ENCODE measurements around the gene ZNF577. TPM values are rescaled to one million over a fixed set of nuclear protein-coding genes. Genes with fewer than 3 reads are reported as not detected.

Gene ZNF577
- total and polyA plus RNA-seq, 12 donors = 4.6 to 22.8 (median 8.6) TPM

DNA sequence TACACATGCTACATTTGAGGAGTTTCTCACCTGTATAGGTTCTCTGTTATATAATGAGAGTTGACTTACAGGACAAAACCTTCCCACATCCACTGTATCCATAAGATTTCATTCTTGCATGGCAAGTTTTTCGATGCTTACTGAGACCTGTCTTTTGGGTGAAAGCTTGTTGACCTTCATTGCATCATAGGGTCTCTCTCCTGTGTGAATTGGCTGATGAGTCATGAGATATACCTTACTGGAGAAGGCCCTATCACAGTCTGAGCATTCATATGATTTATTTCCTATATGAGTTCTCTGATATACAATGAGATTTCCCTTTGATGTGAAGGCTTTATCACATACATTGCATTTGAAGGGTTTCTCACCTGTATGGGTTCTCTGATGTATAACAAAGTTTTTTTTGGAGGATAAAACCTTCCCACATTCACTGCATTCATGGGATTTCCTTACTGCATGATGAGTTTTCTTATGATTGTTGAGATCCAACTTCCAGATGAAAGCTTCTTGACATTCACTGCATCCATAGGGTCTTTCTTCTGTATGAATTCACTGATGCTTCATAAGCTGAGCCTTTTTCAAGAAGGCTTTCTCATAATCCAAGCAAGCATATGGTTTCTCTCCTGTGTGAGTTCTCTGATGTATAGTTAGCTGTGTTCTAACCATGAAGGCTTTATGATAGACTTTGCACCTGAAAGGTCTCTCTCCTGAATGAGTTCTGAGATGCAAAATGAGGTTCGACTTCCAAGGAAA, 25.7 kb downstream of the ZNF577 start:
- intact Hi-C loops (cut with DNase I) = no loop called here
- WGBS, 2 donors = 91 to 95% methylated on average over 2 of the region's 2 CpGs
- ATAC-seq (no peak), DNase-seq (no peak)
- TF ChIP-seq, protein P1, sequence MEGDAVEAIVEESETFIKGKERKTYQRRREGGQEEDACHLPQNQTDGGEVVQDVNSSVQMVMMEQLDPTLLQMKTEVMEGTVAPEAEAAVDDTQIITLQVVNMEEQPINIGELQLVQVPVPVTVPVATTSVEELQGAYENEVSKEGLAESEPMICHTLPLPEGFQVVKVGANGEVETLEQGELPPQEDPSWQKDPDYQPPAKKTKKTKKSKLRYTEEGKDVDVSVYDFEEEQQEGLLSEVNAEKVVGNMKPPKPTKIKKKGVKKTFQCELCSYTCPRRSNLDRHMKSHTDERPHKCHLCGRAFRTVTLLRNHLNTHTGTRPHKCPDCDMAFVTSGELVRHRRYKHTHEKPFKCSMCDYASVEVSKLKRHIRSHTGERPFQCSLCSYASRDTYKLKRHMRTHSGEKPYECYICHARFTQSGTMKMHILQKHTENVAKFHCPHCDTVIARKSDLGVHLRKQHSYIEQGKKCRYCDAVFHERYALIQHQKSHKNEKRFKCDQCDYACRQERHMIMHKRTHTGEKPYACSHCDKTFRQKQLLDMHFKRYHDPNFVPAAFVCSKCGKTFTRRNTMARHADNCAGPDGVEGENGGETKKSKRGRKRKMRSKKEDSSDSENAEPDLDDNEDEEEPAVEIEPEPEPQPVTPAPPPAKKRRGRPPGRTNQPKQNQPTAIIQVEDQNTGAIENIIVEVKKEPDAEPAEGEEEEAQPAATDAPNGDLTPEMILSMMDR (IDR thresholded peaks at IDR 0.05) = no peak
- no peaks in the 10 kb centered on the region for H3K4me1 ChIP-seq
- no peaks in the 10 kb centered on the region for H3K27me3 ChIP-seq
- peaks cover 0 to 100% (median 90%) of the 10 kb centered on the region in 11 donors for H3K9me3 ChIP-seq
- H3K4me3 ChIP-seq = no peak overlapping the region
- no peak overlapping the region for H3K27ac ChIP-seq
- peaks cover 0 to 52% (median 0%) of the 10 kb centered on the region in 9 donors for H3K36me3 ChIP-seq

DNA sequence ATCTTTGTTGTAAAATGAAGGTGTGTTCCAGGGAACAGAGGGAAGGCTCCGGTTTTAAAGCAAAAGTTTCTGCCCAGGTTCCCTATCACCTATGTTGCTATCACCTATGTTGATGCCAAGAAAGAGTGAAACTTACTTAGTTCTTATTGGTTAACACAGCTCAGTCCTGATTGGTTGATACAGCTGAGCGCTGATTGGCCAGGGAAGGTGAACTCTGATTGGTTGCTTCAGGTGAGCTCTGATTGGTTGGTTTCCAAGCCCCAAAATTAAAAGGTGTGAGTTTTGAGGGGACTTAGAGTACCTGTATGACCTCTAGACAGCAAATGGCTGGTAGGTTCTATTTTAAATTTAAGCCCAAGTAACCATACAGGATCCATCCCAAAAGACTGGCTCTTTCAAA, 50.6 kb downstream of the ZNF577 start:
- 89 to 97% methylated on average over 2 of the region's 2 CpGs for WGBS, 2 donors
- no peaks in the 10 kb centered on the region for H3K36me3 ChIP-seq
- H3K4me3 ChIP-seq = no peak overlapping the region
- no peak for ATAC-seq
- H3K4me1 ChIP-seq = no peaks in the 10 kb centered on the region
- intact Hi-C loops (cut with DNase I) = no loop called here
- no peaks in the 10 kb centered on the region for H3K27me3 ChIP-seq
- DNase-seq = no peak
- TF ChIP-seq, protein P1 (IDR thresholded peaks at IDR 0.05) = no peak
- H3K9me3 ChIP-seq = peaks cover 0 to 39% (median 0%) of the 10 kb centered on the region in 11 donors
- H3K27ac ChIP-seq = no peak overlapping the region

DNA sequence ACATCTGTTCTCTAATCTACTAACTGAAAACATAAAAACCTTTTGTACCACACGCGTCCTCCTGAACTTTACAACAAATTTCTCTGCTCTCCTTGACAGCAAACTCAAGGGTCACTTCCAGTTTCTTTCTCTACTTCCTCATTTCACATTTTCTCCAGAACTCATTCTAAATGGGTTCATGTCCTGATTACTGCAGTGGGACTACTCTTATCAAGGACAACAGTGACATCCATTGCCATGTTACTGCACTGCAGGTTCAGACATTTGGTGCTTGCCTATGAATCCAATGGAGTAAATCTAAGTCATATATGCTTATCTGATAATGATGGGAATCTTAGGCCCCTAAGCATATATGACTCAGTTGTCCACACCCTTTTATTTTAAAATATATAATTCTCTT, 57.5 kb downstream of the ZNF577 start:
- peak in 6 of 8 donors; percentile 41 to 71 (median 60) for ATAC-seq
- DNase-seq = no peak
- H3K27me3 ChIP-seq = no peaks in the 10 kb centered on the region
- no peaks in the 10 kb centered on the region for H3K36me3 ChIP-seq
- intact Hi-C loops (cut with DNase I) = no loop called here
- H3K4me3 ChIP-seq = no peak overlapping the region
- peaks cover 0 to 20% (median 0%) of the 10 kb centered on the region in 11 donors for H3K9me3 ChIP-seq
- 82 to 91% methylated on average over 2 of the region's 2 CpGs for WGBS, 2 donors
- H3K27ac ChIP-seq = peak overlapping the region in 2 of 10 donors; percentile 6 to 79
- H3K4me1 ChIP-seq = peaks cover 0 to 20% (median 0%) of the 10 kb centered on the region in 9 donors
- TF ChIP-seq, protein P1 (IDR thresholded peaks at IDR 0.05) = peak in 5 of 9 donors; percentile 25 to 51 (median 43)

DNA sequence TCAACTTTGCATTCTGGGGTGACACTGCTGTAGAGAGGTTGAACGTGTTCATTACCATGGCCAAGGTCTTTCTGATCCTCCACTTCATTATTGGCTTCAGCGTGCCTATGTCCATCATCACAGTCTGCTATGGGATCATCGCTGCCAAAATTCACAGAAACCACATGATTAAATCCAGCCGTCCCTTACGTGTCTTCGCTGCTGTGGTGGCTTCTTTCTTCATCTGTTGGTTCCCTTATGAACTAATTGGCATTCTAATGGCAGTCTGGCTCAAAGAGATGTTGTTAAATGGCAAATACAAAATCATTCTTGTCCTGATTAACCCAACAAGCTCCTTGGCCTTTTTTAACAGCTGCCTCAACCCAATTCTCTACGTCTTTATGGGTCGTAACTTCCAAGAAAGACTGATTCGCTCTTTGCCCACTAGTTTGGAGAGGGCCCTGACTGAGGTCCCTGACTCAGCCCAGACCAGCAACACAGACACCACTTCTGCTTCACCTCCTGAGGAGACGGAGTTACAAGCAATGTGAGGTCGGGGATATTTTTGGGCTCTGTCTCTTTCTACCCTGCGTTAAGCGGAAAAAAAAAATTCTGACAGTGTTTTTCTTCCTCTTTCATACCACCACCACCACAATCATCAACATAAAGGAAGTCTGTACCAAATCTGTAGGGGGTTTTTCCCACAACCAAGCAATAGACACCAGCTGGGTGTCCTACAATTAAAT, 63.3 kb downstream of the ZNF577 start:
- ATAC-seq (peak in 5 of 8 donors; percentile 53 to 78 (median 57)), DNase-seq (no peak)
- H3K4me3 ChIP-seq = no peak overlapping the region
- H3K27me3 ChIP-seq = no peaks in the 10 kb centered on the region
- no peaks in the 10 kb centered on the region for H3K36me3 ChIP-seq
- TF ChIP-seq, protein P1 (IDR thresholded peaks at IDR 0.05) = no peak
- peaks cover 0 to 70% (median 0%) of the 10 kb centered on the region in 9 donors for H3K4me1 ChIP-seq
- peak overlapping the region in 4 of 10 donors; percentile 25 to 83 (median 36) for H3K27ac ChIP-seq
- intact Hi-C loops (cut with DNase I) = no loop called here
- WGBS, 2 donors = 85 to 87% methylated on average over 13 of the region's 13 CpGs
- peaks cover 0 to 19% (median 0%) of the 10 kb centered on the region in 11 donors for H3K9me3 ChIP-seq

Measured in heart right ventricle (tissue), 16 donors.